HG02610 (cell line): Measurements from ENCODE around the gene LRIT3.
A peak's percentile ranks its signal among the peaks of the same experiment; 100 is the strongest.
"Not testable (repeated sequence)": the region's sequence is repeated elsewhere in the genome, so short reads cannot be mapped to it uniquely, and the experiment has no call there.

Experiments
- ATAC-seq: cut with Tn5 transposase; IDR thresholded peaks from one replicate; pipeline ENCODE4 v1.9.1; 2021; ENCODE audit warnings: mild to moderate bottlenecking, moderate library complexity; ENCODE audit not compliant: unreplicated experiment

Gene LRIT3

GRCh38 chr4:109848501-109848900 lies 594 bp downstream of the LRIT3 start:
- no peak for ATAC-seq

GRCh38 chr4:109850601-109851000 lies 2.7 kb downstream of the LRIT3 start:
- no peak for ATAC-seq

- not testable (repeated sequence) for ATAC-seq
Observed at GRCh38 chr4:109859426-109860300, 11.8 kb downstream of the LRIT3 start.

GRCh38 chr4:109861271-109861670 lies 13.4 kb downstream of the LRIT3 start:
- ATAC-seq, result no peak

GRCh38 chr4:109861916-109862511 lies 14.1 kb downstream of the LRIT3 start:
- no peak for ATAC-seq

- no peak for ATAC-seq
Observed at GRCh38 chr4:109864134-109864533, 16.2 kb downstream of the LRIT3 start.

- ATAC-seq, result no peak
Observed at GRCh38 chr4:109870061-109870460, 22.2 kb downstream of the LRIT3 start.

- no peak for ATAC-seq
Observed at GRCh38 chr4:109872065-109872464, 24.2 kb downstream of the LRIT3 start.

- no peak for ATAC-seq
Observed at GRCh38 chr4:109872950-109873656, 25.2 kb downstream of the LRIT3 start.

GRCh38 chr4:109873791-109874514 lies 26.0 kb downstream of the LRIT3 start:
- ATAC-seq, result no peak

- no peak for ATAC-seq
Observed at GRCh38 chr4:109875106-109875505, 27.2 kb downstream of the LRIT3 start.

- not testable (repeated sequence) for ATAC-seq
Observed at GRCh38 chr4:109875553-109875952, 27.6 kb downstream of the LRIT3 start.

- ATAC-seq, result no peak
Observed at GRCh38 chr4:109876634-109877265, 28.8 kb downstream of the LRIT3 start.

GRCh38 chr4:109877400-109877799 lies 29.5 kb downstream of the LRIT3 start:
- peak; percentile 83 for ATAC-seq

GRCh38 chr4:109878355-109878754 lies 30.4 kb downstream of the LRIT3 start:
- no peak for ATAC-seq

- no peak for ATAC-seq
Observed at GRCh38 chr4:109879081-109879480, 31.2 kb downstream of the LRIT3 start.

GRCh38 chr4:109879636-109880314 lies 31.9 kb downstream of the LRIT3 start:
- ATAC-seq, result no peak

- ATAC-seq, result no peak
Observed at GRCh38 chr4:109886303-109886702, 38.4 kb downstream of the LRIT3 start.

GRCh38 chr4:109887071-109887470 lies 39.2 kb downstream of the LRIT3 start:
- ATAC-seq, result no peak

- no peak for ATAC-seq
Observed at GRCh38 chr4:109890076-109890475, 42.2 kb downstream of the LRIT3 start.
